HEK293 (cell line): ENCODE measurements around the gene ASMT.

Experiments used
- GLIS1 ChIP-seq: fragments of 450-650 bp; formaldehyde crosslinking; IDR thresholded peaks from 2 replicates; pipeline ENCODE4 v1.5.1; 2016; ENCODE audit warnings: missing biosample characterization, missing genetic modification characterization
- KLF17 ChIP-seq: fragments of 450-650 bp; formaldehyde crosslinking; IDR thresholded peaks from 2 replicates; pipeline ENCODE4 v1.5.1; 2016; ENCODE audit warnings: missing biosample characterization, missing genetic modification characterization
- SP2 ChIP-seq: fragments of 450-650 bp; formaldehyde crosslinking; IDR thresholded peaks from 2 replicates; pipeline ENCODE4 v1.5.1; 2016; ENCODE audit warnings: missing biosample characterization, missing genetic modification characterization
- YY1 ChIP-seq: fragments of 450-650 bp; formaldehyde crosslinking; IDR thresholded peaks from 2 replicates; pipeline ENCODE4 v1.5.1; 2018; ENCODE audit warnings: missing biosample characterization, missing genetic modification characterization
- ZIC2 ChIP-seq: fragments of 450-650 bp; formaldehyde crosslinking; IDR thresholded peaks from 2 replicates; pipeline ENCODE4 v1.5.1; 2016; ENCODE audit warnings: missing biosample characterization, missing genetic modification characterization
- ZNF23 ChIP-seq: fragments of 450-650 bp; formaldehyde crosslinking; IDR thresholded peaks from 2 replicates; pipeline ENCODE4 v1.5.1; 2016; ENCODE audit warnings: missing biosample characterization, missing genetic modification characterization, borderline replicate concordance
- ZNF24 ChIP-seq: fragments of 450-650 bp; formaldehyde crosslinking; IDR thresholded peaks from 2 replicates; pipeline ENCODE4 v1.5.1; 2016; ENCODE audit warnings: missing biosample characterization, missing genetic modification characterization
- ZNF274 ChIP-seq, 2 experiments: fragments of 200-500 bp in 1 of 2; fragments of 450-650 bp in 1 of 2; sonication (Bioruptor generic) in 1 of 2; formaldehyde crosslinking in 1 of 2; IDR thresholded peaks; 2 replicates each; pipeline versions ENCODE4 v1.5.1 to v1.6.1; 2014 to 2016; ENCODE audit warnings: borderline replicate concordance in 1 of 2, inconsistent platforms in 1 of 2, low read length in 1 of 2, missing biosample characterization in 1 of 2, missing genetic modification characterization in 1 of 2
- ZNF302 ChIP-seq: fragments of 450-650 bp; formaldehyde crosslinking; IDR thresholded peaks from 2 replicates; pipeline ENCODE4 v1.5.1; 2016; ENCODE audit warnings: missing biosample characterization, missing genetic modification characterization, low read depth
- ZNF404 ChIP-seq: fragments of 450-650 bp; formaldehyde crosslinking; IDR thresholded peaks from 2 replicates; pipeline ENCODE4 v1.5.1; 2017; ENCODE audit warnings: missing biosample characterization, missing genetic modification characterization
- ZNF501 ChIP-seq: fragments of 450-650 bp; formaldehyde crosslinking; IDR thresholded peaks from 2 replicates; pipeline ENCODE4 v1.5.1; 2016; ENCODE audit warnings: missing biosample characterization, missing genetic modification characterization
- ZNF518A ChIP-seq: fragments of 450-650 bp; formaldehyde crosslinking; conservative IDR thresholded peaks from 2 replicates; pipeline ENCODE4 v1.5.1; 2016; ENCODE audit warnings: low read depth, missing biosample characterization, missing genetic modification characterization
- ZNF664 ChIP-seq: fragments of 450-650 bp; formaldehyde crosslinking; IDR thresholded peaks from 2 replicates; pipeline ENCODE4 v1.5.1; 2016; ENCODE audit warnings: missing biosample characterization, missing genetic modification characterization
- ZNF707 ChIP-seq: fragments of 450-650 bp; formaldehyde crosslinking; IDR thresholded peaks from 2 replicates; pipeline ENCODE4 v1.5.1; 2016; ENCODE audit warnings: missing biosample characterization, missing genetic modification characterization
- TF ChIP-seq, protein P1 (sequence below): fragments of 450-650 bp; formaldehyde crosslinking; IDR thresholded peaks from 2 replicates; pipeline ENCODE4 v1.5.1; 2016; ENCODE audit warnings: missing biosample characterization, missing genetic modification characterization
- TF ChIP-seq, protein P2 (sequence below): fragments of 450-650 bp; formaldehyde crosslinking; IDR thresholded peaks from 2 replicates; pipeline ENCODE4 v1.5.1; 2016; ENCODE audit warnings: missing biosample characterization, missing genetic modification characterization
- TF ChIP-seq, protein P3 (sequence below): fragments of 450-650 bp; formaldehyde crosslinking; IDR thresholded peaks from 2 replicates; pipeline ENCODE4 v1.5.1; 2016; ENCODE audit warnings: missing biosample characterization, missing genetic modification characterization, borderline replicate concordance
- TF ChIP-seq, protein P4 (sequence below): fragments of 450-650 bp; formaldehyde crosslinking; IDR thresholded peaks from 2 replicates; pipeline ENCODE4 v1.5.1; 2016; ENCODE audit warnings: missing biosample characterization, missing genetic modification characterization
- TF ChIP-seq, protein P5 (sequence below): fragments of 450-650 bp; formaldehyde crosslinking; IDR thresholded peaks from 2 replicates; pipeline ENCODE4 v1.5.1; 2016; ENCODE audit warnings: missing biosample characterization, missing genetic modification characterization

ASMT gene

GRCh38 chrX:1582686-1583437, 32.0 kb upstream of the ASMT start (continued):
- TF ChIP-seq GLIS1 (0 out of 2 replicates have a peak, but pooled peaks have one; percentile 41), ZNF24 (no peak; the same call in 1 of the 2 replicates), ZNF404 (tag by site-specific recombination) (no peak), ZNF302 (no peak), KLF17 (tag by site-specific recombination) (peak; percentile 86), ZIC2 (tag by site-specific recombination) (no peak), ZNF501 (tag by site-specific recombination) (no peak), ZNF518A (tag by site-specific recombination) (peak; percentile 43; the same call in 1 of the 2 replicates), YY1 (no peak), ZNF664 (no peak), SP2 (tag by site-specific recombination) (0 out of 2 replicates have a peak, but pooled peaks have one; percentile 8), ZNF23 (no peak), ZNF707 (tag by site-specific recombination) (no peak), ZNF274 (IDR thresholded peaks at IDR 0.05; ENCODE audit: low read length) (no peak), ZNF274 (tag by site-specific recombination; IDR thresholded peaks at IDR 0.05; ENCODE audit: borderline replicate concordance) (no peak)
- TF ChIP-seq, protein P1, sequence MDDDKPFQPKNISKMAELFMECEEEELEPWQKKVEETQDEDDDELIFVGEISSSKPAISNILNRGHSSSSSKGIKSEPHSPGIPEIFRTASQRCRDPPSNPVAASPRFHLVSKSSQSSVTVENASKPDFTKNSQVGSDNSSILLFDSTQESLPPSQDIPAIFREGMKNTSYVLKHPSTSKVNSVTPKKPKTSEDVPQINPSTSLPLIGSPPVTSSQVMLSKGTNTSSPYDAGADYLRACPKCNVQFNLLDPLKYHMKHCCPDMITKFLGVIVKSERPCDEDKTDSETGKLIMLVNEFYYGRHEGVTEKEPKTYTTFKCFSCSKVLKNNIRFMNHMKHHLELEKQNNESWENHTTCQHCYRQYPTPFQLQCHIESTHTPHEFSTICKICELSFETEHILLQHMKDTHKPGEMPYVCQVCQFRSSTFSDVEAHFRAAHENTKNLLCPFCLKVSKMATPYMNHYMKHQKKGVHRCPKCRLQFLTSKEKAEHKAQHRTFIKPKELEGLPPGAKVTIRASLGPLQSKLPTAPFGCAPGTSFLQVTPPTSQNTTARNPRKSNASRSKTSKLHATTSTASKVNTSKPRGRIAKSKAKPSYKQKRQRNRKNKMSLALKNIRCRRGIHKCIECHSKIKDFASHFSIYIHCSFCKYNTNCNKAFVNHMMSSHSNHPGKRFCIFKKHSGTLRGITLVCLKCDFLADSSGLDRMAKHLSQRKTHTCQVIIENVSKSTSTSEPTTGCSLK, result no peak
- TF ChIP-seq, protein P2, sequence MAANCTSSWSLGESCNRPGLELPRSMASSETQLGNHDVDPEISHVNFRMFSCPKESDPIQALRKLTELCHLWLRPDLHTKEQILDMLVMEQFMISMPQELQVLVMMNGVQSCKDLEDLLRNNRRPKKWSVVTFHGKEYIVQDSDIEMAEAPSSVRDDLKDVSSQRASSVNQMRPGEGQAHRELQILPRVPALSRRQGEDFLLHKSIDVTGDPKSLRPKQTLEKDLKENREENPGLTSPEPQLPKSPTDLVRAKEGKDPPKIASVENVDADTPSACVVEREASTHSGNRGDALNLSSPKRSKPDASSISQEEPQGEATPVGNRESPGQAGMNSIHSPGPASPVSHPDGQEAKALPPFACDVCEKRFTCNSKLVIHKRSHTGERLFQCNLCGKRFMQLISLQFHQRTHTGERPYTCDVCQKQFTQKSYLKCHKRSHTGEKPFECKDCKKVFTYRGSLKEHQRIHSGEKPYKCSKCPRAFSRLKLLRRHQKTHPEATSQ, result no peak
- TF ChIP-seq, protein P3, sequence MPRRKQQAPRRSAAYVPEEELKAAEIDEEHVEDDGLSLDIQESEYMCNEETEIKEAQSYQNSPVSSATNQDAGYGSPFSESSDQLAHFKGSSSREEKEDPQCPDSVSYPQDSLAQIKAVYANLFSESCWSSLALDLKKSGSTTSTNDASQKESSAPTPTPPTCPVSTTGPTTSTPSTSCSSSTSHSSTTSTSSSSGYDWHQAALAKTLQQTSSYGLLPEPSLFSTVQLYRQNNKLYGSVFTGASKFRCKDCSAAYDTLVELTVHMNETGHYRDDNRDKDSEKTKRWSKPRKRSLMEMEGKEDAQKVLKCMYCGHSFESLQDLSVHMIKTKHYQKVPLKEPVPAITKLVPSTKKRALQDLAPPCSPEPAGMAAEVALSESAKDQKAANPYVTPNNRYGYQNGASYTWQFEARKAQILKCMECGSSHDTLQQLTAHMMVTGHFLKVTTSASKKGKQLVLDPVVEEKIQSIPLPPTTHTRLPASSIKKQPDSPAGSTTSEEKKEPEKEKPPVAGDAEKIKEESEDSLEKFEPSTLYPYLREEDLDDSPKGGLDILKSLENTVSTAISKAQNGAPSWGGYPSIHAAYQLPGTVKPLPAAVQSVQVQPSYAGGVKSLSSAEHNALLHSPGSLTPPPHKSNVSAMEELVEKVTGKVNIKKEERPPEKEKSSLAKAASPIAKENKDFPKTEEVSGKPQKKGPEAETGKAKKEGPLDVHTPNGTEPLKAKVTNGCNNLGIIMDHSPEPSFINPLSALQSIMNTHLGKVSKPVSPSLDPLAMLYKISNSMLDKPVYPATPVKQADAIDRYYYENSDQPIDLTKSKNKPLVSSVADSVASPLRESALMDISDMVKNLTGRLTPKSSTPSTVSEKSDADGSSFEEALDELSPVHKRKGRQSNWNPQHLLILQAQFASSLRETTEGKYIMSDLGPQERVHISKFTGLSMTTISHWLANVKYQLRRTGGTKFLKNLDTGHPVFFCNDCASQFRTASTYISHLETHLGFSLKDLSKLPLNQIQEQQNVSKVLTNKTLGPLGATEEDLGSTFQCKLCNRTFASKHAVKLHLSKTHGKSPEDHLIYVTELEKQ (tag by site-specific recombination), result peak; percentile 62; the same call in 1 of the 2 replicates
- TF ChIP-seq, protein P4, sequence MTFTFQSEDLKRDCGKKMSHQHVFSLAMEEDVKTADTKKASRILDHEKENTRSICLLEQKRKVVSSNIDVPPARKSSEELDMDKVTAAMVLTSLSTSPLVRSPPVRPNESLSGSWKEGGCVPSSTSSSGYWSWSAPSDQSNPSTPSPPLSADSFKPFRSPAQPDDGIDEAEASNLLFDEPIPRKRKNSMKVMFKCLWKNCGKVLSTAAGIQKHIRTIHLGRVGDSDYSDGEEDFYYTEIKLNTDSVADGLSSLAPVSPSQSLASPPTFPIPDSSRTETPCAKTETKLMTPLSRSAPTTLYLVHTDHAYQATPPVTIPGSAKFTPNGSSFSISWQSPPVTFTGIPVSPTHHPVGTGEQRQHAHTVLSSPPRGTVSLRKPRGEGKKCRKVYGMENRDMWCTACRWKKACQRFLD (tag by site-specific recombination), result no peak
- TF ChIP-seq, protein P5, sequence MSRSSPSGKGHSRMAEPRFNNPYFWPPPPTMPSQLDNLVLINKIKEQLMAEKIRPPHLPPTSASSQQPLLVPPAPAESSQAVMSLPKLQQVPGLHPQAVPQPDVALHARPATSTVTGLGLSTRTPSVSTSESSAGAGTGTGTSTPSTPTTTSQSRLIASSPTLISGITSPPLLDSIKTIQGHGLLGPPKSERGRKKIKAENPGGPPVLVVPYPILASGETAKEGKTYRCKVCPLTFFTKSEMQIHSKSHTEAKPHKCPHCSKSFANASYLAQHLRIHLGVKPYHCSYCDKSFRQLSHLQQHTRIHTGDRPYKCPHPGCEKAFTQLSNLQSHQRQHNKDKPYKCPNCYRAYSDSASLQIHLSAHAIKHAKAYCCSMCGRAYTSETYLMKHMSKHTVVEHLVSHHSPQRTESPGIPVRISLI (tag by site-specific recombination), result no peak
